Liver (tissue), 9 donors: Measurements from ENCODE around the gene FAM8A1. TPM values are rescaled to one million over a fixed set of nuclear protein-coding genes. Genes with fewer than 3 reads are reported as not detected.

Experiments used
- DNase-seq: peaks from one replicate; pipeline ENCODE4 v3.0.0-alpha.2; 2017; ENCODE audit warnings: low spot score
- H3K27ac ChIP-seq, 2 donors: one replicate each; pipeline ENCODE4 v1.7.0; 2013; ENCODE audit warnings: inconsistent platforms in 2 of 2, low read length in 2 of 2, control low read depth in 1 of 2, low read depth in 1 of 2, mild to moderate bottlenecking in 1 of 2
- H3K27me3 ChIP-seq, 4 donors: one replicate each; pipeline versions ENCODE4 v1.6.1 to v1.7.0; 2013; ENCODE audit warnings: low read length in 3 of 4, inconsistent platforms in 1 of 4, mild to moderate bottlenecking in 1 of 4, moderate library complexity in 1 of 4; ENCODE audit not compliant: control insufficient read depth in 4 of 4, insufficient read depth in 4 of 4
- H3K36me3 ChIP-seq, 4 donors: one replicate each; pipeline versions ENCODE4 v1.6.1 to v1.7.0; 2013; ENCODE audit warnings: low read length in 3 of 4, mild to moderate bottlenecking in 3 of 4, low read depth in 1 of 4, moderate library complexity in 1 of 4; ENCODE audit not compliant: control insufficient read depth in 4 of 4, insufficient read depth in 3 of 4
- H3K4me1 ChIP-seq, 4 donors: one replicate each; pipeline versions ENCODE4 v1.6.1 to v1.7.0; 2013; ENCODE audit warnings: low read length in 3 of 4, mild to moderate bottlenecking in 3 of 4, moderate library complexity in 1 of 4; ENCODE audit not compliant: control insufficient read depth in 4 of 4, insufficient read depth in 4 of 4
- H3K4me3 ChIP-seq, 3 donors: one replicate each; pipeline versions ENCODE4 v1.6.1 to v1.7.0; 2013; ENCODE audit warnings: low read length in 3 of 3, control low read depth in 1 of 3, low read depth in 1 of 3, mild to moderate bottlenecking in 1 of 3
- H3K9ac ChIP-seq, 2 donors: one replicate each; pipeline ENCODE4 v1.7.0; 2013; ENCODE audit warnings: low read length in 2 of 2, mild to moderate bottlenecking in 2 of 2, moderate library complexity in 2 of 2, control low read depth in 1 of 2, low read depth in 1 of 2
- H3K9me3 ChIP-seq, 4 donors: one replicate each; pipeline versions ENCODE4 v1.6.1 to v1.7.0; 2013; ENCODE audit warnings: low read length in 3 of 4; ENCODE audit not compliant: control insufficient read depth in 4 of 4
- EGR1 ChIP-seq, 2 donors: IDR thresholded peaks; 2 replicates each; pipeline ENCODE4 v1.6.1; 2016 to 2018; ENCODE audit warnings: antibody characterized with exemption in 2 of 2, low read depth in 2 of 2
- FOXA1 ChIP-seq: IDR thresholded peaks from 2 replicates; pipeline ENCODE4 v1.6.1; 2016; ENCODE audit warnings: antibody characterized with exemption
- GABPA ChIP-seq, 2 donors: IDR thresholded peaks in 1 of 2; conservative IDR thresholded peaks in 1 of 2; 2 replicates each; pipeline ENCODE4 v1.6.1; 2016; ENCODE audit warnings: antibody characterized with exemption in 2 of 2, mild to moderate bottlenecking in 1 of 2, moderate library complexity in 1 of 2
- HNF4A ChIP-seq, 2 donors: conservative IDR thresholded peaks; 2 replicates each; pipeline ENCODE4 v1.6.1; 2016; ENCODE audit warnings: antibody characterized with exemption in 2 of 2, mild to moderate bottlenecking in 2 of 2
- JUND ChIP-seq, 2 donors: IDR thresholded peaks; 2 replicates each; pipeline ENCODE4 v1.6.1; 2016; ENCODE audit warnings: antibody characterized with exemption in 2 of 2
- RAD21 ChIP-seq, 2 donors: IDR thresholded peaks; 2 replicates each; pipeline ENCODE4 v1.6.1; 2016; ENCODE audit warnings: antibody characterized with exemption in 2 of 2, mild to moderate bottlenecking in 2 of 2
- RXRA ChIP-seq, 2 donors: IDR thresholded peaks; 2 replicates each; pipeline ENCODE4 v1.6.1; 2017 to 2018; ENCODE audit warnings: antibody characterized with exemption in 2 of 2, mild to moderate bottlenecking in 1 of 2
- SP1 ChIP-seq: IDR thresholded peaks from 2 replicates; pipeline ENCODE4 v1.6.1; 2018; ENCODE audit warnings: antibody characterized with exemption, mild to moderate bottlenecking
- TAF1 ChIP-seq: conservative IDR thresholded peaks from 2 replicates; pipeline ENCODE4 v1.6.1; 2016; ENCODE audit warnings: antibody characterized with exemption, mild to moderate bottlenecking
- YY1 ChIP-seq: IDR thresholded peaks from 2 replicates; pipeline ENCODE4 v1.6.1; 2016; ENCODE audit warnings: antibody characterized with exemption, mild to moderate bottlenecking
- WGBS: extraction: QIAGEN DNeasy Blood & Tissue Kit; methylation state at CpG from one replicate; pipeline ENCODE4 v1.1.7; 2013; 5-methylcytosine and 5-hydroxymethylcytosine counted together
- polyA plus RNA-seq, 2 donors: library from polyadenylated mRNA; stranded (reverse) in 1 of 2; unstranded in 1 of 2; fragments of 200-250 nt in 1 of 2; fragments of >200 nt in 1 of 2; fragmentation: Nextera tagmentation in 1 of 2; extraction: Ambion mirVana in 1 of 2; gene quantifications; one replicate each; pipeline versions ENCODE4 v1.2.1 to v1.2.3, GENCODE V29; 2013 to 2015
- total RNA-seq, 2 donors: library from RNA; depleted of rRNA; stranded (reverse); fragments of >200 nt; gene quantifications; one replicate each; pipeline ENCODE4 v1.2.3, GENCODE V29; 2014
- TF ChIP-seq, protein P1 (sequence below): IDR thresholded peaks from 2 replicates; pipeline ENCODE4 v1.6.1; 2016; ENCODE audit warnings: antibody characterized with exemption, mild to moderate bottlenecking
- TF ChIP-seq, protein P2 (sequence below): fragments of 150-350 bp; IDR thresholded peaks from 2 replicates; pipeline ENCODE4 v1.5.1; 2017; ENCODE audit warnings: improper control_type of control experiment, low read depth, low read length; ENCODE audit not compliant: missing input control
- donor health status: healthy.
- donor health status: healthy.
- donor health status: healthy.
- donor health status: healthy.
- donor health status: healthy.

Gene FAM8A1
- total and polyA plus RNA-seq, 4 donors: 20.7 to 47.2 (median 20.9) TPM

DNA sequence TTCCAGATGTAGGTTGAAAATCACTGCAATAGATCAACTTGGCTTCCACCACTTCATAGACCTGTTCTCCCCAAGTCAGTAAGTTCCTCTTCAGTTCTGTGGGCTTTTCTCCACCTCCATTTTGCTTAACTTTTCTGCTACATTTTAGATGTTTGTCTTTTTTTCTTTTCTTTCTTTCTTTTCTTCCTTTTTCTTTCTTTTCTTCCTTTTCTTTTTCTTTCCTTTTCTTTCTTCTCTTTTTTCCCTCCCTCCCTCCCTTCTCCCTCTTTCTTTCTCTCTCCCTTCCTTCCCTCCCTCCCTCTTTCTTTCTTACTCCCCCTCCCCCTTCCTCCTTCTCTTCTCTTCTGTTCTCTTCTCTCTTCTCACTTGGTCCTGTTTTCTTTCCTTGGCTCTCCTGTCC lies 6.9 kb upstream of the FAM8A1 start:
- Histone ChIP-seq H3K9ac (no peak overlapping the region), H3K36me3 (no peaks in the 10 kb centered on the region), H3K9me3 (no peaks in the 10 kb centered on the region), H3K27me3 (no peaks in the 10 kb centered on the region), H3K4me3 (no peak overlapping the region), H3K27ac (no peak overlapping the region), H3K4me1 (no peaks in the 10 kb centered on the region)
- DNase-seq: no peak
- TF ChIP-seq, protein P1, sequence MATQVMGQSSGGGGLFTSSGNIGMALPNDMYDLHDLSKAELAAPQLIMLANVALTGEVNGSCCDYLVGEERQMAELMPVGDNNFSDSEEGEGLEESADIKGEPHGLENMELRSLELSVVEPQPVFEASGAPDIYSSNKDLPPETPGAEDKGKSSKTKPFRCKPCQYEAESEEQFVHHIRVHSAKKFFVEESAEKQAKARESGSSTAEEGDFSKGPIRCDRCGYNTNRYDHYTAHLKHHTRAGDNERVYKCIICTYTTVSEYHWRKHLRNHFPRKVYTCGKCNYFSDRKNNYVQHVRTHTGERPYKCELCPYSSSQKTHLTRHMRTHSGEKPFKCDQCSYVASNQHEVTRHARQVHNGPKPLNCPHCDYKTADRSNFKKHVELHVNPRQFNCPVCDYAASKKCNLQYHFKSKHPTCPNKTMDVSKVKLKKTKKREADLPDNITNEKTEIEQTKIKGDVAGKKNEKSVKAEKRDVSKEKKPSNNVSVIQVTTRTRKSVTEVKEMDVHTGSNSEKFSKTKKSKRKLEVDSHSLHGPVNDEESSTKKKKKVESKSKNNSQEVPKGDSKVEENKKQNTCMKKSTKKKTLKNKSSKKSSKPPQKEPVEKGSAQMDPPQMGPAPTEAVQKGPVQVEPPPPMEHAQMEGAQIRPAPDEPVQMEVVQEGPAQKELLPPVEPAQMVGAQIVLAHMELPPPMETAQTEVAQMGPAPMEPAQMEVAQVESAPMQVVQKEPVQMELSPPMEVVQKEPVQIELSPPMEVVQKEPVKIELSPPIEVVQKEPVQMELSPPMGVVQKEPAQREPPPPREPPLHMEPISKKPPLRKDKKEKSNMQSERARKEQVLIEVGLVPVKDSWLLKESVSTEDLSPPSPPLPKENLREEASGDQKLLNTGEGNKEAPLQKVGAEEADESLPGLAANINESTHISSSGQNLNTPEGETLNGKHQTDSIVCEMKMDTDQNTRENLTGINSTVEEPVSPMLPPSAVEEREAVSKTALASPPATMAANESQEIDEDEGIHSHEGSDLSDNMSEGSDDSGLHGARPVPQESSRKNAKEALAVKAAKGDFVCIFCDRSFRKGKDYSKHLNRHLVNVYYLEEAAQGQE: no peak

DNA sequence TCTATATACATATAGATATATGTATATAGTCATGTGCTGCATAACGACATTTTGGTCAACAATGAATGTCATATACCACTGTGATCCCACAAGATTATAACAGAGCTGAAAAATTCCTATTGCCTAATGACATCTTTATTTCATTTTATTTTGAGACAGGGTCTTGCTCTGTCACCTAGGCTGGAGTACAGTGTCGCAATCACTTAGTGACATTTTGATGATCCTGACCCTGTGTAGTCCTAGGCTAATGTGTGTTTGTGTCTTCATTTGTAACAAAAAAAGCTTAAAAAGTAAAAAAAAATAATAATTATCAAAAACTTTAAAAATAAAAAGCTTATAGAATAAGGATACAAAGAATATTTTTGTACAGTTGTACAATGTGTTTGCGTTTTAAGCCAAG lies 4.0 kb upstream of the FAM8A1 start:
- 98% methylated on average over 3 of the region's 3 CpGs for WGBS
- H3K9me3 ChIP-seq: no peaks in the 10 kb centered on the region
- H3K36me3 ChIP-seq: no peaks in the 10 kb centered on the region

DNA sequence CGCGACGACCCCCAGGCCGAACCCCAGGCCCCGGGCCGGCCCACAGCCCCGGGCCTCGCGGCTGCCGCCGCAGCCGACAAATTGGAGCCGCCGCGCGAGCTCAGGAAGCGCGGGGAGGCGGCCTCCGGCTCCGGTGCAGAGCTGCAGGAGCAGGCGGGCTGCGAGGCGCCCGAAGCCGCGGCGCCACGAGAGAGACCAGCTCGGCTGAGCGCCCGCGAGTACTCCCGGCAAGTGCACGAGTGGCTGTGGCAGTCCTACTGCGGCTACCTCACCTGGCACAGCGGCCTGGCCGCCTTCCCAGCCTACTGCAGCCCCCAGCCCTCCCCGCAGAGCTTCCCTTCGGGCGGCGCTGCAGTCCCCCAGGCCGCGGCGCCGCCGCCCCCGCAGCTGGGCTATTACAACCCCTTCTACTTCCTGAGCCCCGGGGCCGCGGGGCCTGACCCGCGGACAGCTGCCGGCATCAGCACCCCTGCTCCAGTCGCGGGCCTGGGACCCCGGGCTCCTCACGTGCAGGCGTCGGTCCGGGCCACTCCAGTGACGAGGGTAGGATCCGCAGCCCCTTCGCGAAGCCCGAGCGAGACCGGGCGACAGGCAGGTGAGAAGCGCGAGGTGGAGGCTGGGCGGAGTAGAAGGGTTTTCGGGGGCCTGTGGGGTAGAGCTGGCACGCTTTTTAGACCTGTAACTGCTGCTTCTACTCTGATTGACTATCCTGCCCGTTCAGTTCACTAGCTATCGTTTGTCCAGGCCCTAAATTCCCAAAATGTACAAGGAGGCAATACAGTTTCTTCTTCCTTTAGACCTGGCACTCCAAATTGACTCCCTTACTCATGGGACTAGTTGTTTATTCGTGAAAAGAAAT lies 654 bp downstream of the FAM8A1 start:
- Histone ChIP-seq H3K27me3 (no peaks in the 10 kb centered on the region), H3K4me1 (peaks cover 5 to 29% (median 14%) of the 10 kb centered on the region in 4 donors), H3K27ac (peak overlapping the region; percentile 97 to 98), H3K4me3 (peak overlapping the region; percentile 83 to 90 (median 85)), H3K9me3 (no peaks in the 10 kb centered on the region), H3K9ac (peak overlapping the region; percentile 93 to 99), H3K36me3 (peaks cover 0 to 6% (median 1%) of the 10 kb centered on the region in 4 donors)
- TF ChIP-seq HNF4A (conservative IDR thresholded peaks at IDR 0.05): no peak
- TF ChIP-seq RXRA (IDR thresholded peaks at IDR 0.05): no peak
- peak in 1 of 2 donors; percentile 56 for TF ChIP-seq EGR1 (IDR thresholded peaks at IDR 0.05; ENCODE audit: low read depth in 2 of 2)
- peak; percentile 17 for TF ChIP-seq YY1
- DNase-seq: peak; percentile 65
- WGBS: under 1% methylated on average over 77 of the region's 77 CpGs

More for the DNA sequence above, 4.0 kb upstream of the FAM8A1 start:
- H3K4me3 ChIP-seq: no peak overlapping the region
- no peak overlapping the region for H3K27ac ChIP-seq
- H3K9ac ChIP-seq: no peak overlapping the region
- no peaks in the 10 kb centered on the region for H3K27me3 ChIP-seq
- peaks cover 0 to 4% (median 0%) of the 10 kb centered on the region in 4 donors for H3K4me1 ChIP-seq
- no peak for DNase-seq
- TF ChIP-seq YY1 (no peak), RAD21 (IDR thresholded peaks at IDR 0.05) (no peak), JUND (IDR thresholded peaks at IDR 0.05) (no peak), TAF1 (no peak), SP1 (no peak), FOXA1 (no peak), GABPA (IDR thresholded peaks at IDR 0.05 in 1 of 2, conservative IDR thresholded peaks at IDR 0.05 in 1 of 2) (no peak), RXRA (IDR thresholded peaks at IDR 0.05) (no peak), HNF4A (conservative IDR thresholded peaks at IDR 0.05) (no peak)
- TF ChIP-seq, protein P2, sequence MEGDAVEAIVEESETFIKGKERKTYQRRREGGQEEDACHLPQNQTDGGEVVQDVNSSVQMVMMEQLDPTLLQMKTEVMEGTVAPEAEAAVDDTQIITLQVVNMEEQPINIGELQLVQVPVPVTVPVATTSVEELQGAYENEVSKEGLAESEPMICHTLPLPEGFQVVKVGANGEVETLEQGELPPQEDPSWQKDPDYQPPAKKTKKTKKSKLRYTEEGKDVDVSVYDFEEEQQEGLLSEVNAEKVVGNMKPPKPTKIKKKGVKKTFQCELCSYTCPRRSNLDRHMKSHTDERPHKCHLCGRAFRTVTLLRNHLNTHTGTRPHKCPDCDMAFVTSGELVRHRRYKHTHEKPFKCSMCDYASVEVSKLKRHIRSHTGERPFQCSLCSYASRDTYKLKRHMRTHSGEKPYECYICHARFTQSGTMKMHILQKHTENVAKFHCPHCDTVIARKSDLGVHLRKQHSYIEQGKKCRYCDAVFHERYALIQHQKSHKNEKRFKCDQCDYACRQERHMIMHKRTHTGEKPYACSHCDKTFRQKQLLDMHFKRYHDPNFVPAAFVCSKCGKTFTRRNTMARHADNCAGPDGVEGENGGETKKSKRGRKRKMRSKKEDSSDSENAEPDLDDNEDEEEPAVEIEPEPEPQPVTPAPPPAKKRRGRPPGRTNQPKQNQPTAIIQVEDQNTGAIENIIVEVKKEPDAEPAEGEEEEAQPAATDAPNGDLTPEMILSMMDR: no peak
